ENCODE results near the gene OCA2. TPM values are rescaled to one million over a fixed set of nuclear protein-coding genes. Genes with fewer than 3 reads are reported as not detected.
"Not testable (repeated sequence)": the region's sequence is repeated elsewhere in the genome, so short reads cannot be mapped to it uniquely, and the experiment has no call there.

Gene OCA2
- polyA plus RNA-seq, 3 donors, result 8.2 to 11.0 (median 8.5) TPM

- no peak for DNase-seq (ENCODE audit: extremely low read depth in 1 of 11, low read depth in 9 of 11, low spot score in 4 of 11)
Observed at GRCh38 chr15:27869697-27870281, 229.3 kb downstream of the OCA2 start.

- no peak for DNase-seq (ENCODE audit: extremely low read depth in 1 of 11, low read depth in 9 of 11, low spot score in 4 of 11)
Observed at GRCh38 chr15:27868828-27869404, 230.2 kb downstream of the OCA2 start.

GRCh38 chr15:27867861-27868260 is 231.3 kb downstream of the OCA2 start:
- no peak for DNase-seq (ENCODE audit: extremely low read depth in 1 of 11, low read depth in 9 of 11, low spot score in 4 of 11)

- no peak for DNase-seq (ENCODE audit: extremely low read depth in 1 of 11, low read depth in 9 of 11, low spot score in 4 of 11)
Observed at GRCh38 chr15:27866505-27867165, 232.5 kb downstream of the OCA2 start.

GRCh38 chr15:27865926-27866325 is 233.2 kb downstream of the OCA2 start:
- no peak for DNase-seq (ENCODE audit: extremely low read depth in 1 of 11, low read depth in 9 of 11, low spot score in 4 of 11)

GRCh38 chr15:27865323-27865922 is 233.7 kb downstream of the OCA2 start:
- DNase-seq (ENCODE audit: extremely low read depth in 1 of 11, low read depth in 9 of 11, low spot score in 4 of 11), result no peak

- no peak for DNase-seq (ENCODE audit: extremely low read depth in 1 of 11, low read depth in 9 of 11, low spot score in 4 of 11)
Observed at GRCh38 chr15:27864719-27865118, 234.4 kb downstream of the OCA2 start.

GRCh38 chr15:27864086-27864485 is 235.0 kb downstream of the OCA2 start:
- no peak for DNase-seq (ENCODE audit: extremely low read depth in 1 of 11, low read depth in 9 of 11, low spot score in 4 of 11)

GRCh38 chr15:27863000-27863399 is 236.1 kb downstream of the OCA2 start:
- no peak for DNase-seq (ENCODE audit: extremely low read depth in 1 of 11, low read depth in 9 of 11, low spot score in 4 of 11)

GRCh38 chr15:27861171-27861570 is 237.9 kb downstream of the OCA2 start:
- DNase-seq (ENCODE audit: extremely low read depth in 1 of 11, low read depth in 9 of 11, low spot score in 4 of 11), result no peak

GRCh38 chr15:27855137-27855536 is 244.0 kb downstream of the OCA2 start:
- DNase-seq (ENCODE audit: extremely low read depth in 1 of 11, low read depth in 9 of 11, low spot score in 4 of 11), result no peak

GRCh38 chr15:27854601-27855000 is 244.5 kb downstream of the OCA2 start:
- DNase-seq (ENCODE audit: extremely low read depth in 1 of 11, low read depth in 9 of 11, low spot score in 4 of 11), result no peak

- no peak for DNase-seq (ENCODE audit: extremely low read depth in 1 of 11, low read depth in 9 of 11, low spot score in 4 of 11)
Observed at GRCh38 chr15:27853624-27854455, 245.3 kb downstream of the OCA2 start.

- DNase-seq (ENCODE audit: extremely low read depth in 1 of 11, low read depth in 9 of 11, low spot score in 4 of 11), result no peak
Observed at GRCh38 chr15:27851858-27852210, 247.3 kb downstream of the OCA2 start.

GRCh38 chr15:27850981-27851857 is 247.9 kb downstream of the OCA2 start:
- DNase-seq (ENCODE audit: extremely low read depth in 1 of 11, low read depth in 9 of 11, low spot score in 4 of 11), result no peak

- no peak for DNase-seq (ENCODE audit: extremely low read depth in 1 of 11, low read depth in 9 of 11, low spot score in 4 of 11)
Observed at GRCh38 chr15:27850050-27850449, 249.1 kb downstream of the OCA2 start.

- DNase-seq (ENCODE audit: extremely low read depth in 1 of 11, low read depth in 9 of 11, low spot score in 4 of 11), result not testable (repeated sequence)
Observed at GRCh38 chr15:27848936-27849335, 250.2 kb downstream of the OCA2 start.

- DNase-seq (ENCODE audit: extremely low read depth in 1 of 11, low read depth in 9 of 11, low spot score in 4 of 11), result no peak
Observed at GRCh38 chr15:27847775-27848710, 251.1 kb downstream of the OCA2 start.

Measured in renal cortex interstitium (tissue), 11 donors.